22Rv1 (cell line): Measurements from ENCODE around the gene TAOK3.

Experiments used
- H3K27ac ChIP-seq: fragments of 450-650 bp; 2 replicates; pipeline ENCODE4 v1.5.1; 2017
- CTCF ChIP-seq: fragments of 450-650 bp; IDR thresholded peaks from 2 replicates; pipeline ENCODE4 v1.5.1; 2017; ENCODE audit warnings: mild to moderate bottlenecking
- ZFX ChIP-seq: fragments of 450-650 bp; IDR thresholded peaks from 2 replicates; pipeline ENCODE4 v1.6.1; 2017; ENCODE audit warnings: antibody characterized with exemption, borderline replicate concordance

TAOK3 gene

DNA sequence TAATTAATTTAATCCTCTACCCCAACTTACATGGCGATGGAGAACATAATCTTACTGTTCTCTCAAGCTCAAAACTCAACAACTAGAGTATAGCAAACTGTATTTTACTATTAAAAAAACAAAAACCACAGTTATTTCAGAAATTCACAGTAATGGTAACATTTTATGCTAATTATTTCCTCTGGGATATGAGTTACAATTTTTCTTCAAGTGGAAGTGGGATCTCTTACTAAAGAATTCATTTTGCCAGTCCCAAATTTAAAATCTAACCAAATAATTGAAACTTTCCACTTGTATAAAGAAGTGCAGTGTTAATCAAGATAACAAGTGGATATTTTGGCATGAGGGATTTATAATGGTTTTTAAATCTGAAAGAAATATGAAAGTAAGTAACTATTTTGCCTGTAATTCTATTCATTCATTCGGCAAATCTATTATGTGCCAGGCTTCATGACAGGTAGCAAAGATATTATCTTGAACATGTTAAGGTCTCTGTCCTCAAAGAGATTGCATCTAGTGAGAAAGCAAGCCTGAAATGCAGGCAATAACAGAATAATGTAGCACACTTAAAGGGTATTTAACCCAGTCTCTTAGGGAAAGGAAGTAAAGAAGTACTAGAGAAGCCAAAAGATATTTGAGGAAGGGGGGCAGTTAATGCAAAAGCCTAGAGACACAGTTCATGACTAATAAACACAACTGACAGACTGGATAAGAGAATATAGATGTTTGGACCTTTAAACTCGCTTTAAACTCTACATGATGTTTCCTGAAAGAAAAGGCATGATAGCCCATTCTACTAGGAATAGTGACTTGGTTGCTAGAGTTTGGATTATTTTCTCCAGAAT is 44.0 kb downstream of the TAOK3 start:
- TF ChIP-seq CTCF (no peak), ZFX (no peak)
- H3K27ac ChIP-seq = no peak overlapping the region

DNA sequence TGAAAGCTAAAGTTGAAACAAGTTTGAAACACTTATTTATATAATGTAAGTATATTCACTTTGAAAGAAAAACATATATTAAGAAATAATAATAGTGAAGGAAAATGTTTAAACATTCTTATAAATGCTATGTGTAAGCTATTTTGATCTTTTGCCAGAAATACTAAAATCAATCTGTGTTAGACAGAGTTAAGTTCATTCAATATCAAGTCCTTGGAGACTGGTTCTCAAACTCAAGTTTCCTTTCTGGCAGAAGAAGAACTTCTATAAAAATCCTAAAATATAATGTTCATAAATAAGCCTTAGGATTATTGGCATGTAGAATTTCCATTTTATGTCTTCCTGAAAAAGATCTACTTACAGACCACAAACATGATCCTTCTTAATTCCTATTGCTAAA is 45.3 kb downstream of the TAOK3 start:
- no peak overlapping the region for H3K27ac ChIP-seq
- TF ChIP-seq CTCF (no peak), ZFX (no peak)

DNA sequence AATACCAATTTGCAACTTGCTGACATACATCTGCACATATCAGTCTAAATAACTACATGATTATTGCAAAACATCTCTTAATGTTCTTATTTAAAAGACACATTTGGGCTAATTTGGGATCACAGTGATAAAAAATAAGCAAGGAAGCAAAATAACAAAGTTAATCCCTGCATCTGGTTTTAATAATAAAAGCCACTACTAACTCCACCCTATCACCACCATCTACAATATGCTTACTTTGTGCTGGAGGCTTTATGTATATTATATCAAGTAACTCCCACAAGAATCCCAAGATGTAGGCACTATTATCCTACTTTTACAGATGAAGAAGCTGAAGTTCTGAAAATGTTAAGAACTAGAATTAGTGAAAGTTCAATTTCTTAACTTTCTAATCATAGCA is 45.7 kb downstream of the TAOK3 start:
- no peak overlapping the region for H3K27ac ChIP-seq
- no peak for TF ChIP-seq ZFX
- no peak for TF ChIP-seq CTCF

DNA sequence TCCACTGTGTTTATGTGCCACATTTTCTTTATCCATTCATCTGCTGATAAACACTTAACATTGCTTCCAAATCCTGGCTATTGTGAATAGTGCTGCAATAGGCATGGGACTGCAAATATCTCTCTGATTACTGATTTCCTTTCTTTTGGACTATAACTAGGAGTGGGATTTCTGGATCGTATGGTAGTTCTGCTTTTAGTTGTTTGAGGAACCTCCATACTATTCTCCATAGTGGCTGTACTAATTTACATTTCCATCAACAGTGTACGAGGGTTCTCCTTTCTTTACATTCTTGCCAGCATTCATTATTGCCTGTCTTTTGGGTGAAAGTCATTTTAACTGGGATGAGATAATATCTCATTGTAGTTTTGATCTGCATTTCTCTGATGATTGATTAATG is 47.6 kb downstream of the TAOK3 start:
- no peak overlapping the region for H3K27ac ChIP-seq
- no peak for TF ChIP-seq ZFX
- TF ChIP-seq CTCF = no peak

DNA sequence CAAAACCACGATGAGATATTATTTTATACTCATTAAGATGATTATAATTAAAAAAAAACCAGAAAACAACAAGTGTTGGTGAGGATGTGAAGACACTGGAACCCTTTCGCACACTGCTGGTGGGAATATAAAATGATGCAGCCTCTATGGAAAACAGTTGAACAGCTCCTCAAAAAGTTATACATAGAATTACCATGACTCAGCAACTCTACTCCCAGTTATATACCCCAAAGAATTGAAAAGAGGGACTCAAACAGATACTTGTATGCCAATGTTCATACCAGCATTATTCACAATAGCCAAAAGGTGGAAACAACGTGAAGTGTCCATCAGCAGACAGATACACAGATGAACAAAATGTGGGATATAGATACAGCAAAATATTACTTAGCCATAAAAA is 53.1 kb downstream of the TAOK3 start:
- H3K27ac ChIP-seq = no peak overlapping the region
- TF ChIP-seq ZFX = no peak
- TF ChIP-seq CTCF = no peak

GRCh38 chr12:118318744-118319143 is 54.0 kb downstream of the TAOK3 start:
- TF ChIP-seq CTCF (no peak), ZFX (no peak)
- H3K27ac ChIP-seq = no peak overlapping the region

- TF ChIP-seq ZFX (no peak), CTCF (no peak)
- no peak overlapping the region for H3K27ac ChIP-seq
Measured at GRCh38 chr12:118317729-118318128, 55.0 kb downstream of the TAOK3 start.
